ENCODE results near the gene NT5C. TPM values are rescaled to one million over a fixed set of nuclear protein-coding genes. Genes with fewer than 3 reads are reported as not detected.

NT5C gene
- total and polyA plus RNA-seq, 4 donors: 13.6 to 27.2 (median 24.5) TPM

GRCh38 chr17:75102385-75102821 lies 29.1 kb downstream of the NT5C start:
- H3K36me3 ChIP-seq (ENCODE audit: control insufficient read depth in 4 of 4, insufficient read depth in 3 of 4, low read depth in 1 of 4, low read length in 3 of 4): peaks cover 0 to 3% (median 0%) of the 10 kb centered on the region in 4 donors
- no peak overlapping the region for H3K27ac ChIP-seq (ENCODE audit: low read depth in 1 of 2, low read length in 2 of 2)
- no peak for DNase-seq (ENCODE audit: low spot score)
- WGBS: 76% methylated on average over 12 of the region's 12 CpGs
- no peaks in the 10 kb centered on the region for H3K27me3 ChIP-seq (ENCODE audit: control insufficient read depth in 4 of 4, insufficient read depth in 4 of 4, low read length in 3 of 4)
- no peaks in the 10 kb centered on the region for H3K9me3 ChIP-seq (ENCODE audit: control insufficient read depth in 4 of 4, low read length in 3 of 4)
- H3K4me3 ChIP-seq (ENCODE audit: low read depth in 1 of 3, low read length in 3 of 3): no peak overlapping the region
- no peaks in the 10 kb centered on the region for H3K4me1 ChIP-seq (ENCODE audit: control insufficient read depth in 4 of 4, insufficient read depth in 4 of 4, low read length in 3 of 4)
- no peak overlapping the region for H3K9ac ChIP-seq (ENCODE audit: low read depth in 1 of 2, low read length in 2 of 2)
- TF ChIP-seq ATF3 (IDR thresholded peaks at IDR 0.05) (no peak), RAD21 (IDR thresholded peaks at IDR 0.05) (no peak), FOXA2 (IDR thresholded peaks at IDR 0.05) (no peak), RXRA (IDR thresholded peaks at IDR 0.05) (no peak), EGR1 (IDR thresholded peaks at IDR 0.05; ENCODE audit: low read depth in 2 of 2) (no peak), JUND (IDR thresholded peaks at IDR 0.05) (no peak), MAX (IDR thresholded peaks at IDR 0.05) (no peak)

GRCh38 chr17:75099881-75100595 lies 31.5 kb downstream of the NT5C start:
- no peak for DNase-seq (ENCODE audit: low spot score)
- H3K27ac ChIP-seq (ENCODE audit: low read depth in 1 of 2, low read length in 2 of 2): no peak overlapping the region
- no peaks in the 10 kb centered on the region for H3K27me3 ChIP-seq (ENCODE audit: control insufficient read depth in 4 of 4, insufficient read depth in 4 of 4, low read length in 3 of 4)
- no peaks in the 10 kb centered on the region for H3K9me3 ChIP-seq (ENCODE audit: control insufficient read depth in 4 of 4, low read length in 3 of 4)
- TF ChIP-seq HNF4G (IDR thresholded peaks at IDR 0.05): no peak
- no peak for TF ChIP-seq ATF3 (IDR thresholded peaks at IDR 0.05)
- TF ChIP-seq JUND (IDR thresholded peaks at IDR 0.05): no peak
- TF ChIP-seq TAF1 (conservative IDR thresholded peaks at IDR 0.05): no peak
- no peak for TF ChIP-seq NR2F2 (IDR thresholded peaks at IDR 0.05)
- TF ChIP-seq EGR1 (IDR thresholded peaks at IDR 0.05; ENCODE audit: low read depth in 2 of 2): no peak
- no peak for TF ChIP-seq YY1 (IDR thresholded peaks at IDR 0.05)
- TF ChIP-seq GABPA (IDR thresholded peaks at IDR 0.05 in 1 of 2, conservative IDR thresholded peaks at IDR 0.05 in 1 of 2): no peak
- TF ChIP-seq ZBTB33 (IDR thresholded peaks at IDR 0.05): no peak
- no peak for TF ChIP-seq RXRA (IDR thresholded peaks at IDR 0.05)
- TF ChIP-seq RAD21 (IDR thresholded peaks at IDR 0.05): no peak
- TF ChIP-seq SP1 (IDR thresholded peaks at IDR 0.05): no peak
- H3K36me3 ChIP-seq (ENCODE audit: control insufficient read depth in 4 of 4, insufficient read depth in 3 of 4, low read depth in 1 of 4, low read length in 3 of 4): peaks cover 0 to 3% (median 0%) of the 10 kb centered on the region in 4 donors
- H3K4me3 ChIP-seq (ENCODE audit: low read depth in 1 of 3, low read length in 3 of 3): no peak overlapping the region
- H3K4me1 ChIP-seq (ENCODE audit: control insufficient read depth in 4 of 4, insufficient read depth in 4 of 4, low read length in 3 of 4): peaks cover 0 to 4% (median 1%) of the 10 kb centered on the region in 4 donors
- WGBS: 97% methylated on average over 31 of the region's 31 CpGs
- no peak overlapping the region for H3K9ac ChIP-seq (ENCODE audit: low read depth in 1 of 2, low read length in 2 of 2)

- DNase-seq (ENCODE audit: low spot score): no peak
- H3K27me3 ChIP-seq (ENCODE audit: control insufficient read depth in 4 of 4, insufficient read depth in 4 of 4, low read length in 3 of 4): no peaks in the 10 kb centered on the region
- H3K9ac ChIP-seq (ENCODE audit: low read depth in 1 of 2, low read length in 2 of 2): no peak overlapping the region
- peaks cover 0 to 3% (median 0%) of the 10 kb centered on the region in 4 donors for H3K36me3 ChIP-seq (ENCODE audit: control insufficient read depth in 4 of 4, insufficient read depth in 3 of 4, low read depth in 1 of 4, low read length in 3 of 4)
- H3K4me3 ChIP-seq (ENCODE audit: low read depth in 1 of 3, low read length in 3 of 3): no peak overlapping the region
- H3K27ac ChIP-seq (ENCODE audit: low read depth in 1 of 2, low read length in 2 of 2): no peak overlapping the region
- H3K4me1 ChIP-seq (ENCODE audit: control insufficient read depth in 4 of 4, insufficient read depth in 4 of 4, low read length in 3 of 4): peaks cover 0 to 4% (median 2%) of the 10 kb centered on the region in 4 donors
- no peaks in the 10 kb centered on the region for H3K9me3 ChIP-seq (ENCODE audit: control insufficient read depth in 4 of 4, low read length in 3 of 4)
- WGBS: 95% methylated on average over 7 of the region's 7 CpGs
- TF ChIP-seq HNF4A (conservative IDR thresholded peaks at IDR 0.05): no peak
- no peak for TF ChIP-seq ATF3 (IDR thresholded peaks at IDR 0.05)
- TF ChIP-seq FOXA2 (IDR thresholded peaks at IDR 0.05): no peak
- TF ChIP-seq NR2F2 (IDR thresholded peaks at IDR 0.05): no peak
- no peak for TF ChIP-seq YY1 (IDR thresholded peaks at IDR 0.05)
- TF ChIP-seq CTCF (IDR thresholded peaks at IDR 0.05; ENCODE audit: low read depth, low read length, missing input control): no peak
- TF ChIP-seq RAD21 (IDR thresholded peaks at IDR 0.05): no peak
- TF ChIP-seq RXRA (IDR thresholded peaks at IDR 0.05): no peak
- TF ChIP-seq SP1 (IDR thresholded peaks at IDR 0.05): no peak
- no peak for TF ChIP-seq GABPA (IDR thresholded peaks at IDR 0.05 in 1 of 2, conservative IDR thresholded peaks at IDR 0.05 in 1 of 2)
- no peak for TF ChIP-seq EGR1 (IDR thresholded peaks at IDR 0.05; ENCODE audit: low read depth in 2 of 2)
- no peak for TF ChIP-seq JUND (IDR thresholded peaks at IDR 0.05)
- TF ChIP-seq ZBTB33 (IDR thresholded peaks at IDR 0.05): no peak
- TF ChIP-seq FOXA1 (IDR thresholded peaks at IDR 0.05): no peak
- TF ChIP-seq TAF1 (conservative IDR thresholded peaks at IDR 0.05): no peak
These were observed 32.7 kb downstream of the NT5C start for GRCh38 chr17:75098861-75099260.

All from liver (tissue), 9 donors.